Panc1 (cell line): ENCODE results near the gene CFAP77.

Experiments
- POLR2AphosphoS5 ChIP-seq: IDR thresholded peaks from 2 replicates; pipeline ENCODE4 v1.6.1; 2012; ENCODE audit warnings: mild to moderate bottlenecking, low read depth, low read length, moderate library complexity
- TF ChIP-seq, protein P1 (sequence below): fragments of 450-650 bp; IDR thresholded peaks from 2 replicates; pipeline ENCODE4 v1.5.1; 2017; ENCODE audit warnings: mild to moderate bottlenecking
- TF ChIP-seq, protein P2 (sequence below), 2 experiments: IDR thresholded peaks; 2 replicates each; pipeline ENCODE4 v1.6.1; 2011 to 2012; ENCODE audit warnings: low read depth in 2 of 2, control low read depth in 1 of 2, low read length in 1 of 2, mild to moderate bottlenecking in 1 of 2, moderate library complexity in 1 of 2; ENCODE audit not compliant: insufficient read depth in 1 of 2

DNA sequence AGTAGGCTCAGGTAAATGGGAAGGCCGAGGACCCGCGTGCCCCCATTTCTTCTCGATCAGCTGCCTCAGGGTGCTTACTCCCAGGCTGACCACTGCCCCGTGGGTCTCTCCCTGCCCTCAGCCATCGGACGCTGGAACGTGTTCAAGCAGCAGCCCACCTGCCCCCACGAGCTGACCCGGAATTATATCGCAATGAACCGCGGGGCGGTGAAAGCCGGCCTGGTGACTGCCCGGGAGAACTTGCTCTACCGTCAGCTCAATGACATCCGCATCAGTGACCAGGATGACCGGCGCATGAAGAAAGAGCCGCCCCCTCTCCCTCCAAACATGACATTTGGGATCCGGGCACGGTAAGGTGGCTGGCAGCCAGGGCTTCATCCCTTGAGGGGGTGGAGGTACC lies 89.2 kb downstream of the CFAP77 start:
- TF ChIP-seq, protein P1, sequence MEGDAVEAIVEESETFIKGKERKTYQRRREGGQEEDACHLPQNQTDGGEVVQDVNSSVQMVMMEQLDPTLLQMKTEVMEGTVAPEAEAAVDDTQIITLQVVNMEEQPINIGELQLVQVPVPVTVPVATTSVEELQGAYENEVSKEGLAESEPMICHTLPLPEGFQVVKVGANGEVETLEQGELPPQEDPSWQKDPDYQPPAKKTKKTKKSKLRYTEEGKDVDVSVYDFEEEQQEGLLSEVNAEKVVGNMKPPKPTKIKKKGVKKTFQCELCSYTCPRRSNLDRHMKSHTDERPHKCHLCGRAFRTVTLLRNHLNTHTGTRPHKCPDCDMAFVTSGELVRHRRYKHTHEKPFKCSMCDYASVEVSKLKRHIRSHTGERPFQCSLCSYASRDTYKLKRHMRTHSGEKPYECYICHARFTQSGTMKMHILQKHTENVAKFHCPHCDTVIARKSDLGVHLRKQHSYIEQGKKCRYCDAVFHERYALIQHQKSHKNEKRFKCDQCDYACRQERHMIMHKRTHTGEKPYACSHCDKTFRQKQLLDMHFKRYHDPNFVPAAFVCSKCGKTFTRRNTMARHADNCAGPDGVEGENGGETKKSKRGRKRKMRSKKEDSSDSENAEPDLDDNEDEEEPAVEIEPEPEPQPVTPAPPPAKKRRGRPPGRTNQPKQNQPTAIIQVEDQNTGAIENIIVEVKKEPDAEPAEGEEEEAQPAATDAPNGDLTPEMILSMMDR = no peak
- TF ChIP-seq, protein P2, sequence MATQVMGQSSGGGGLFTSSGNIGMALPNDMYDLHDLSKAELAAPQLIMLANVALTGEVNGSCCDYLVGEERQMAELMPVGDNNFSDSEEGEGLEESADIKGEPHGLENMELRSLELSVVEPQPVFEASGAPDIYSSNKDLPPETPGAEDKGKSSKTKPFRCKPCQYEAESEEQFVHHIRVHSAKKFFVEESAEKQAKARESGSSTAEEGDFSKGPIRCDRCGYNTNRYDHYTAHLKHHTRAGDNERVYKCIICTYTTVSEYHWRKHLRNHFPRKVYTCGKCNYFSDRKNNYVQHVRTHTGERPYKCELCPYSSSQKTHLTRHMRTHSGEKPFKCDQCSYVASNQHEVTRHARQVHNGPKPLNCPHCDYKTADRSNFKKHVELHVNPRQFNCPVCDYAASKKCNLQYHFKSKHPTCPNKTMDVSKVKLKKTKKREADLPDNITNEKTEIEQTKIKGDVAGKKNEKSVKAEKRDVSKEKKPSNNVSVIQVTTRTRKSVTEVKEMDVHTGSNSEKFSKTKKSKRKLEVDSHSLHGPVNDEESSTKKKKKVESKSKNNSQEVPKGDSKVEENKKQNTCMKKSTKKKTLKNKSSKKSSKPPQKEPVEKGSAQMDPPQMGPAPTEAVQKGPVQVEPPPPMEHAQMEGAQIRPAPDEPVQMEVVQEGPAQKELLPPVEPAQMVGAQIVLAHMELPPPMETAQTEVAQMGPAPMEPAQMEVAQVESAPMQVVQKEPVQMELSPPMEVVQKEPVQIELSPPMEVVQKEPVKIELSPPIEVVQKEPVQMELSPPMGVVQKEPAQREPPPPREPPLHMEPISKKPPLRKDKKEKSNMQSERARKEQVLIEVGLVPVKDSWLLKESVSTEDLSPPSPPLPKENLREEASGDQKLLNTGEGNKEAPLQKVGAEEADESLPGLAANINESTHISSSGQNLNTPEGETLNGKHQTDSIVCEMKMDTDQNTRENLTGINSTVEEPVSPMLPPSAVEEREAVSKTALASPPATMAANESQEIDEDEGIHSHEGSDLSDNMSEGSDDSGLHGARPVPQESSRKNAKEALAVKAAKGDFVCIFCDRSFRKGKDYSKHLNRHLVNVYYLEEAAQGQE (IDR thresholded peaks at IDR 0.05; ENCODE audit: insufficient read depth in 1 of 2, low read depth in 2 of 2, low read length in 1 of 2) = no peak
- no peak for TF ChIP-seq POLR2AphosphoS5
